ENCODE data around the gene SAYSD1.

The SAYSD1 gene

GRCh38 chr6:39108041-39108839 is 6.7 kb downstream of the SAYSD1 start:
- DNase-seq: no peak

DNA sequence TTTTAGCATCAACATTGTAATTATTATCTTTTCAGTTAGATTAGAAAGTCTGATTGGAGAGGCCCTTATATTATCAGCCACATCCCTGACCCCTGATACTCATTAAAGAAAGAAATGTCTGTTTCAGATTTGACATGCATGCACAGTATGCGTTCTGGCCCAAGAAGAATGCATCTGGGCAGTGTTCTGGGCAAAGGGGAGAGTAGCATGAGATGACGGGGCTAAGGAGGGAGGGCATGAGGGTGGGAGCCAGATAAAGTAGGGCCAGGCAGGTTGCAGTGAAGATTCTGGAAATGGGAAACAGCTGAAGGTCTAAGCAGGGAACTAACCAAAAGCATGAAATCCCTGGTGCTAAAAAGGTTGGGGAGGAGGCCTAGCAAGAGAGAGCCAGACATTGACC is 7.3 kb downstream of the SAYSD1 start:
- DNase-seq: no peak

DNA sequence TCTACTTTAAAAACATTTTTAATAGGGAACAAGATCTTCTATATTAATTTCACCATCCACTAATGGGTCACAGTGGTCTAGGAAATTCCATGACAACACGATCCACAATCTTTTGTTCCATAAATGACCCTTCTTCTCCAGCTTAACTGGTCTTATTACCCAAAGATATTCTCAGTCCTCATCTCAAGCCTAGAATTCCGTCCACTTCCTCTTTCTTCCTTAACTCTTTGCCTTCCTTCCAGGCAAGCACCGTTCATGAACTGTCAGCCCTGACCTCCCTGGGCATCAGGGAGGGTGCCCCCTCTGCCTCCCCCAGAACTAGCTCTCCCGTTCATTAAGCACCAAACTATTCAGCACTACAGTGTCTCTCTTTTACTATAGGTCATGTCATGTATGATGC is 8.0 kb downstream of the SAYSD1 start:
- DNase-seq: no peak

DNA sequence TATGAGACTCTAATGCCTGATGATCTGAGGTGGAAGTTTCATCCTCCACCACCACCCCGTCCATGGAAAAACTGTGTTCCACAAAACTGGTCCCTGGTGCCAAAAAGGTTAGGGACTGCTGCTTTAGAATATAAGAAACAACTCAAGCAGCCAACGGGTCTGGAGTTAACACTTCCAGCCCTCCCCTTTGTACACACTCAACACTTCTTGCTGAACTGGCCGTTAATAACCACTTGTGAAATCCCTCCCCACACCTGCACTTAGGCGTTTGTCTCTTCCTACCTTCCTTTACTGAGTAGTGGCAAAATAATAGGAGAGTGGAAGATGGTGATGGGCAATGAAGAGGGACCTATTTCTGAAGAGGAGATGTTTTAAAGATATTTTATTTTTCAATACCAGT is 10.5 kb downstream of the SAYSD1 start:
- no peak for DNase-seq

- DNase-seq: no peak
Observed at GRCh38 chr6:39102821-39103136, 12.2 kb downstream of the SAYSD1 start.

DNA sequence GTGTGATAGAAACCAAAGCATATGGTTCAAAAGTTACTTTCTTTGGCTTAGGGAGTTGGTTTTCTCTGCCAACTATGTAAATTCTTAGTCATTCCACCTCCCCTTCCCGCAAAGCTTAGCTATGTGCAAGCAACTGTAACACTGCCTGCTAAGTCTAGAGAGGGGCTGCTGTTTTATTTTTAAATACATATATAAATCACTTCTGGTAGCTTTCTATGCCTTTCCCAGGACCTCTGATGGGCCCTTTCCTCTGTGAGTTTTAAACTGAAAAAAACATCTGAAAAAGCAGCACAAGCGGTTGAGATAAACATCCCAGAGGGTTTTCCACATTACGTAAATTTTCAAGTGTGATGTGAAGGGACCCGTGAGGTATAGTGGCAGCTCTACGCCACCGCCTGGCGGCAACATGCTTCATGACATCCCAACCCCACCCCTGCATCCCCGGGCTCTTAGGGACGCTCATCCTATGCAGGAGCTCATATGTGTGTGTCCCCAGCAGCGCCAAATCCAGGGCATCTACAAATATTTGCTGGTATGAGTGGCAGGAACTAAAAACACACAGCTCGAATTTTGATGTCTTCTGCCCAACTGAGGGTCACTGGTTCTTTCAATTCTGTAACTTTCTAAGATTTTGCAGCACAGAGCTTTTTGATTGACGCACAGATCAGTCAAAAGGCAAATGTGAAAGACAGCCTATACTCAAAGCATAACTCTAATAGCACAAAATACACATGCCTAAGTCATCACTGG is 12.7 kb downstream of the SAYSD1 start:
- DNase-seq: peak; percentile 60

GRCh38 chr6:39100358-39100757 is 14.6 kb downstream of the SAYSD1 start:
- DNase-seq: no peak

- no peak for DNase-seq
Observed at GRCh38 chr6:39095578-39095977, 19.4 kb downstream of the SAYSD1 start.

- DNase-seq: no peak
Observed at GRCh38 chr6:39093149-39093708, 21.8 kb downstream of the SAYSD1 start.

GRCh38 chr6:39092124-39092523 is 22.9 kb downstream of the SAYSD1 start:
- DNase-seq: peak; percentile 39

DNA sequence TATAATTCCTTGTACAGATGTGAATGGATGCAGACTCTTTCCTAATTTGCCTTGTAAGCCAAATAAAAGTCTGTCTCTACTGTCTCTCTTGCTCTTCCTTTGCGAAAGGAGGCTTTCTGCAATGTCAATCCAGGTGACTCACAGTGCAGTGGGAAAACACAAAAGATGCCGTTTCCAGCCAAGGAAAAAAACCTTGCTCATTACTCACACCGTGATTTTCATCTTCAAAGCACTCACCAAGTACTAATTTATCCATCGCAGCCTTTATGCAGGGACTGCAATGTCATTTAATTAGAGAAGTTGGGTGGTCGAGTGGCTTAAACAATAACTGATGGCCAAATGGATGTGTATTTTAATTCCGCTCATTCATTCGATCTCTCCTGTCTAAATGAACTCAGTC is 23.8 kb downstream of the SAYSD1 start:
- DNase-seq: no peak

DNA sequence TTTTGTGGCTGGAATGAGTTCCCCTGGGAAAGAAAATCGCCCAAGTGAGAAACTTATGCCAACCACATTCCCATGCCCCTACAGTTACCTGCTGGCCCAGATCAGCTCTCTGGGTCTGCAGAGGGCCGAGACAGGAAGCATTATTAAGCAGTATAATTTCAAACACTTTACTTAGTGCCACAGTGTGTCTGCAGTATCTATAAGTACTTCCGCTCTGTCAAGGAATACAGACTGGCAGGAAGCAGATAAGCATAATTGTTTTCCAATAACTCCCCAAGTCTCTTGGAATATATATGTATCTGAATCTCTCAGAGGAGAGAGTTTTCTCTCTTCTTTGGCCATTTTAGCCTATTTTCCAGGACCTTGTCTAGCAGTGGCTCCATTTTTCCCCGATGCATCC is 24.9 kb downstream of the SAYSD1 start:
- DNase-seq: no peak

GRCh38 chr6:39088331-39088730 is 26.7 kb downstream of the SAYSD1 start:
- DNase-seq: peak; percentile 78

DNA sequence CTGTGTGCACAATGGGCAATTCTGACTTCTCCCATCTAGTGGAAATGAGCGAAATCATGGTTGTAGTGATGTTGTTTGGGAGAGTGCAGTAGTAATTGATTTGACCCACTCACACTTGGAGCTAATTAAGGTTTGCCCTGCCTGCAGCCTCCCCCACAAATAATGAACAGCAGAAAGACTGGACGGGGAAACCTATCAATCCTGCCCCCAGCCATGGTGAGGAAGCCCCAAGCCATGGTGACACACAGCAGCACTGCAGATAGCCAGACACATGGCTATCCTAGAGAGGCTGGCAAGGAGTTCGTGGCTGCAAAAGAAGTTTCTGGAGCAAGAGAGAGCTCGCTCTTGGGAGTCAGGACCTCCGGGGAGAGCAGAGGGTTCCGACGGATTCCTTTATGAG is 27.8 kb downstream of the SAYSD1 start:
- no peak for DNase-seq

GRCh38 chr6:39086711-39087110 is 28.3 kb downstream of the SAYSD1 start:
- DNase-seq: no peak

DNA sequence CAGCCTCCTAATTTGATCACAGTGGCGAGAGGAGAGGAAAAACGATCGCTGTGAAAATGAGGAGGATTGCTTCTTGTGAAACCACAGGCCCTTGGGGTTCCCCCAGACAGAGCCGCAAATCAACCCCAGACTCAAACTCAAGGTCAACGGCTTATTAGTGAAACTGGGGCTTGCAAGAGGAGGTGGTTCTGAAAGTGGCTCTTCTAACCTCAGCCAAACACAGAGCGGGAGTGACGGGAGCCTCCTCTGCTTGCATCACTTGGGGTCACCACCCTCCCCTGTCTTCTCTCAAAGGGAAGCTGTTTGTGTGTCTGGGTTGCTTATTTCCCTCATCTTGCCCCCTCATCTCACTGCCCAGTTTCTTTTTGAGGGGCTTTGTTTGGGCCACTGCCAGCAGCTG is 28.7 kb downstream of the SAYSD1 start:
- DNase-seq: no peak

- no peak for DNase-seq
Observed at GRCh38 chr6:39085129-39085797, 29.7 kb downstream of the SAYSD1 start.

- DNase-seq: no peak
Observed at GRCh38 chr6:39084506-39084905, 30.5 kb downstream of the SAYSD1 start.

- no peak for DNase-seq
Observed at GRCh38 chr6:39083231-39083634, 31.8 kb downstream of the SAYSD1 start.

GRCh38 chr6:39082310-39082709 is 32.7 kb downstream of the SAYSD1 start:
- no peak for DNase-seq

- DNase-seq: no peak
Observed at GRCh38 chr6:39080246-39080875, 34.6 kb downstream of the SAYSD1 start.

GRCh38 chr6:39079197-39080125 is 35.5 kb downstream of the SAYSD1 start:
- DNase-seq: no peak
